Aorta (tissue), 5 donors: ENCODE data around the gene NRM. TPM values are rescaled to one million over a fixed set of nuclear protein-coding genes. Genes with fewer than 3 reads are reported as not detected.
"Not testable (repeated sequence)": the region's sequence is repeated elsewhere in the genome, so short reads cannot be mapped to it uniquely, and the experiment has no call there.

ENCODE experiments used
- ATAC-seq: fragments of 200-7000 bp; cut with Tn5 transposase; one replicate; pipeline ENCODE4 v1.9.1; 2022; ENCODE audit warnings: moderate library complexity; ENCODE audit not compliant: low FRiP score
- DNase-seq, 2 donors: peaks; one replicate each; pipeline ENCODE4 v3.0.0-alpha.2; 2020
- H3K27ac ChIP-seq, 2 donors: one replicate each; pipeline ENCODE4 v1.5.1; 2013; ENCODE audit warnings: low read length in 2 of 2, mild to moderate bottlenecking in 2 of 2, moderate library complexity in 2 of 2, control low read depth in 1 of 2, inconsistent platforms in 1 of 2, low read depth in 1 of 2
- H3K27me3 ChIP-seq, 2 donors: one replicate each; pipeline ENCODE4 v1.6.1; 2013; ENCODE audit warnings: control low read depth in 1 of 2, low read length in 1 of 2, mild to moderate bottlenecking in 1 of 2, moderate library complexity in 1 of 2; ENCODE audit not compliant: insufficient read depth in 2 of 2, control insufficient read depth in 1 of 2
- H3K36me3 ChIP-seq, 2 donors: one replicate each; pipeline ENCODE4 v1.6.1; 2013; ENCODE audit warnings: control low read depth in 1 of 2, low read length in 1 of 2, mild to moderate bottlenecking in 1 of 2; ENCODE audit not compliant: insufficient read depth in 2 of 2, control insufficient read depth in 1 of 2
- H3K4me1 ChIP-seq, 2 donors: one replicate each; pipeline ENCODE4 v1.6.1; 2013; ENCODE audit warnings: low read length in 2 of 2, control low read depth in 1 of 2, mild to moderate bottlenecking in 1 of 2, moderate library complexity in 1 of 2; ENCODE audit not compliant: insufficient read depth in 2 of 2, control insufficient read depth in 1 of 2
- H3K4me3 ChIP-seq, 2 donors: one replicate each; pipeline ENCODE4 v1.5.1; 2013; ENCODE audit warnings: low read length in 2 of 2, control low read depth in 1 of 2, mild to moderate bottlenecking in 1 of 2
- H3K9me3 ChIP-seq: one replicate; pipeline ENCODE4 v1.6.1; 2013; ENCODE audit warnings: mild to moderate bottlenecking, low read length; ENCODE audit not compliant: control insufficient read depth
- WGBS, 2 donors: extraction: QIAGEN DNeasy Blood & Tissue Kit; methylation state at CpG; one replicate each; pipeline ENCODE4 v1.1.7; 2013; 5-methylcytosine and 5-hydroxymethylcytosine counted together
- intact Hi-C, 2 donors: fragments of 100-400 bp; cut with DNase I; formaldehyde crosslinking; loops; one replicate each; pipeline versions ENCODE4 v1.14.2 to v1.15.0; 2022
- polyA plus RNA-seq, 2 donors: library from polyadenylated mRNA; stranded (reverse); fragments of 200-250 nt; gene quantifications; one replicate each; pipeline ENCODE4 v1.2.3, GENCODE V29; 2013
- total RNA-seq, 2 donors: library from RNA; stranded (reverse); fragmentation: NEBNext Ultra II Directional; extraction: Animal tissue kit (Norgen Biotek cat#: 25700); gene quantifications; one replicate each; pipeline ENCODE4 v1.2.1, GENCODE V29; 2021
- donor health status: healthy with polysubstance abuse.
- donor health status: Bipolar disorder and iron deficiency.
- donor health status: DM: no; HTN: no; CAD: no.
- donor health status: DM: no; HTN: no; CAD: no.
- donor health status: DM: yes; HTN: yes; CAD: no.

The NRM gene
- total and polyA plus RNA-seq, 4 donors, result 5.6 to 19.6 (median 14.0) TPM

DNA sequence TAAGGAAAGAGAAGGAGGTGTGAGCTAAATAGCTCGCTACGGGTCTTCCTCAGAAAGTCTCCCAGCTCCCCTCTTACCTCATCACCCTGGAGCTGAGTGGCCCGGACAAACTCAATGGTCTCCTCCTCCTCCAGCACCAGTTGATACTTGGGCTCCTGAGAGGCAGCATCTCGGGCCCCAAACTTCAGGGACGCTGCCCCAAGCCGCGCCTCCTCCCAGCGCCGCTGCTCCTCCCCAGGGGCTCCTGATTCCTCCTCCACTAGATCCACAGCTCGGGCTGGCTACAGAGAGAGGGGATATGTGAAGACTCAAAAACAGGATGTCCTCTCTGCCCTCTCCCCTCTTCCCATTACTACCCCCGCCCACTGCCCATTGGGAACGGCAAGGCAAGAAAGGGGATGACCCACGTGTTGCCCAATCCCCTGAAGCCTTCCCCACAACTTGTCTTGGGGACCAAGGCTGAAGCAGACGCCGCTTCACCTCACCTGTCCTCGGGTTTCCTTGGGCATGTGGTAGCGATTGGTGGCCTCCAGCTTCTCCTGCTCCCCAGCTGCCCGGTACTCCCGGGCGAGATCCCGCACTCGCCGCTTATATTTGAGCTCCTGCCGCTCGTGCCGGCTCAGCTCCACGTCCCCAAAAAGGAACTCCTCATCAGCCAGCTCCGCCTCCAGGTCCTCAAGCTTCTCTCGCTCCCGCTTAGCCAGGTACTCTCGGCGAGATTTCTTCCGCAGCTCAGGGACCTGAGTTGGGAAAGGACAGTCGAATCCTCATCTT lies 25.6 kb downstream of the NRM start:
- H3K4me1 ChIP-seq, result no peaks in the 10 kb centered on the region
- 91 to 92% methylated on average over 34 of the region's 34 CpGs for WGBS, 2 donors
- H3K4me3 ChIP-seq, result no peak overlapping the region
- no peaks in the 10 kb centered on the region for H3K27me3 ChIP-seq
- ATAC-seq (no peak), DNase-seq (no peak)
- intact Hi-C loops, result no loop called here
- no peak overlapping the region for H3K27ac ChIP-seq
- H3K9me3 ChIP-seq, result no peaks in the 10 kb centered on the region
- peaks cover 11 to 13% of the 10 kb centered on the region in 2 donors for H3K36me3 ChIP-seq

DNA sequence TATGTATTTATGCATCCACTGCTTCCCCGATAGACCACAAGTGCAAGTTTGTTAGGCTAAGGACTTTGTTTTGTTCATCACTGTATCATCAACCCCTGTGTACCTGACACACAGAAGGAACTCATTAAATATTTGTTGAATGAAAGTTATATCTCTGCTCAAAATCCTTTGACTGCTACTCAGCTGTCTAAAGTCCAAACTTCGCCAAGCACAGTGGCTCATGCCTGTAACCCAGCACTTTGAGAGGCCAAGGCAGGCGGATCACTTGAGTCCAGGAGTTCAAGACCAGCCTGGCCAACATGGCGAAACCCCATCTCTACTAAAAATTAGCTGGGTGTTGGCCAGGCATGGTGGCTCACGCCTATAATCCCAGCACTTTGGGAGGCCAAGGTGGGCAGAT lies 32.9 kb downstream of the NRM start:
- intact Hi-C loops, ATAC-seq, H3K27ac ChIP-seq, H3K4me3 ChIP-seq, H3K27me3 ChIP-seq, H3K4me1 ChIP-seq, H3K9me3 ChIP-seq, DNase-seq: not testable (repeated sequence)
- peaks cover 9 to 15% of the 10 kb centered on the region in 2 donors for H3K36me3 ChIP-seq
- 89 to 93% methylated on average over 5 of the region's 5 CpGs for WGBS, 2 donors

DNA sequence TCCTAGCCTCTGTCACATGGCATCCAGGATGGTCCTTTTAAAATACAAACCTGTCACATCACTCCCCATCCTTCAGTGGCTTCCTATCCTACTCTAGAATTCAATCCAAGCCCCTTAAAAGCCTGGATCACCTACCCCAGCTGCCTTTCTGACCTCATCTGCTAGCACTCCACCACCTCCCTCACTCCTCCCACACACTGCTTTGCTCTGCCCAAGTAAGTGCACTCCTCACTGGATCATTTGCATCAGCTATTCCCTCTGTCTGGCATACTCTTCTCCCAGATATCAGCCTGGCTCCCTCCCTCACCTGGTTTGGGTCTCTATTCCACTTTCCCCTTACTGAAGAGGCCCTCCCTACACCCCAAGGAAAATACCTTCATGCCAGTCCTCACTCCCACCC lies 33.3 kb downstream of the NRM start:
- Histone ChIP-seq H3K4me1 (no peaks in the 10 kb centered on the region), H3K4me3 (no peak overlapping the region), H3K36me3 (peaks cover 4 to 15% of the 10 kb centered on the region in 2 donors), H3K27me3 (no peaks in the 10 kb centered on the region), H3K9me3 (no peaks in the 10 kb centered on the region), H3K27ac (no peak overlapping the region)
- ATAC-seq (no peak), DNase-seq (no peak)
- intact Hi-C loops, result no loop called here

DNA sequence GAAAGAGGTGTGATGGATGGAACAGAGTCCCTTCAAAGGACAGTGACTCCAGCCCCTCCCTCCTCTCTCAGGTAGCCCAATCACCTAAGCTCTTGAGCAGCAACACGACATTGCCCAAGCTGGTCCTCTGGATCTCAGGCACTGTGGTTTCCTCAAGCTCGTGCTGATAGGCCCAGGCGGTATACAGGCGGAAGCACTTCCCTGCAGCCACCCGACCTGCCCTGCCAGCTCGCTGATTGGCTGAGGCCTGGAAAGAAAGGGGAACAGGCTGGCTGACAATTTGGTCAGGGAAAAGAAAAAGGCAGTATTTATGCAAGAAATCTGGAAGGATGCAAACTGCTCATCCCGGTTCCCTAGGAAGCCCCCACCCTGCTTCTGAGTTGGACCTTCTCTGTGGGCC lies 34.3 kb downstream of the NRM start:
- no peak overlapping the region for H3K27ac ChIP-seq
- H3K36me3 ChIP-seq, result peaks cover 2 to 11% of the 10 kb centered on the region in 2 donors
- 81 to 90% methylated on average over 7 of the region's 7 CpGs for WGBS, 2 donors
- H3K27me3 ChIP-seq, result no peaks in the 10 kb centered on the region
- DNase-seq (peak in 1 of 2 donors; percentile 74), ATAC-seq (no peak)
- intact Hi-C loops, result no loop called here
- no peak overlapping the region for H3K4me3 ChIP-seq
- no peaks in the 10 kb centered on the region for H3K9me3 ChIP-seq
- H3K4me1 ChIP-seq, result no peaks in the 10 kb centered on the region

DNA sequence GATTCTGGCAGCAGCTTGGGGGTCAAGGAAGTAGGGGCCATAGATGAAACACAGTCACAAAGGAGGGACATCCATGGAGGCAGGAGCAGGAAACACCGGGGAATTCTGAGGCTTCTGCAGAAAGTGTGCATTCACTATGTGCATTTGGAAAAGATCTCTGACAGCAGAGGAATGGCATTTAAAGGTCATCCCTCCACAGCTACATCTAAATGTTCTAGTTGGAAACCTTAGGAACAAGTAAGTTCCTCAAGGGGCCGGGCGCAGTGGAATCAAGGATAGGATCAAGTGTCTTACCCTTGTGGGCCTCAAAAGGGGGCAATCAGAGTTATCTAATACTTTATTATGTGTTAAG lies 35.1 kb downstream of the NRM start:
- intact Hi-C loops, result no loop called here
- Histone ChIP-seq H3K27me3 (no peaks in the 10 kb centered on the region), H3K27ac (no peak overlapping the region), H3K9me3 (no peaks in the 10 kb centered on the region), H3K4me1 (no peaks in the 10 kb centered on the region), H3K4me3 (no peak overlapping the region), H3K36me3 (peaks cover 2 to 10% of the 10 kb centered on the region in 2 donors)
- 94 to 97% methylated on average over 3 of the region's 3 CpGs for WGBS, 2 donors
- ATAC-seq, result no peak
- no peak for DNase-seq

DNA sequence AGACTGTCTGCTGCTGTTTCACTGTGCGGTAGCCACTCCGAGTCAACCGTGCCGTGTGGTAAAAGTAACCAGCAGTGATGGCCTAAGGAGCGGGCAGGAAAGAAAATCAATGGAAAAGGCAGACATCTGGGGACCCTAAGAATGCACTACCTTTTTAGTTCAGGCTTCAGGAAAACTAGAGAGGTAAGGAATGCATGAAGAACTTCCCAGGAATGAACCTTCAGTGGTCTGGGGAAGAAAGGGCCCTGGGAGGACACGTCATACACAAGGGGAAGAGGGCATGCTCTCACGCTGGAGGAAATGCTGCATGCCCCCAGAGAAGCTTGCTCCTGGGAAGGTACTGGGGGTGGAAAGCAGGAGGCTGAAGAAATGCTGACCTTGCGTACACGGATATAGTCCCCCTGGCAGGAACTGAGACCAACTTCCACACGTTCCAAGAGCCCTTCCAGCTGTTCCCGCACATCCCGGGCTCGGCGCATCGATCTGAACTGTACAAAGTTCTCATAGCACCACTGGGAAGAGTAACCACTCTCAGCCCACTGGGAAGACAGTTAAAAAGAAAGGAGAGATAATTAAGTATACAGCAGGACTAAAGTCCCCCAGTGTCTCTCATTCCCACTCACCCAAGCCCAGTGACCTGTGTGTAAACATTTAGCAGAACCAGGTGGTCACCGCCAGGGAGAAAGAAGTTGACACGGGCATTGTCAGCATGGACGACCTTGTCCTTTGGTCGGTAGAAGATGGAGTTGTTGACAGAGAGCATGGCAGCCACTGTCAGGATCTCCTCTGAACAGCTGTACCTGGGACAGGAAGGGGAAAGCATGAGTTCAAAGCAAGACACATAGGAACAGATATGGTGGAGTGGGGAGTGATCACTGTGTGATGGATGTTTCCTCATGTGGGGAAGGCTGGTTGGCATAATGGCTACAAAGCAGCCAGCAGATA lies 35.7 kb downstream of the NRM start:
- WGBS, 2 donors, result 89 to 94% methylated on average over 19 of the region's 19 CpGs
- no peaks in the 10 kb centered on the region for H3K4me1 ChIP-seq
- intact Hi-C loops, result no loop called here
- H3K27ac ChIP-seq, result no peak overlapping the region
- no peak overlapping the region for H3K4me3 ChIP-seq
- H3K27me3 ChIP-seq, result no peaks in the 10 kb centered on the region
- H3K9me3 ChIP-seq, result no peaks in the 10 kb centered on the region
- peaks cover 2 to 10% of the 10 kb centered on the region in 2 donors for H3K36me3 ChIP-seq
- DNase-seq (no peak), ATAC-seq (no peak)

DNA sequence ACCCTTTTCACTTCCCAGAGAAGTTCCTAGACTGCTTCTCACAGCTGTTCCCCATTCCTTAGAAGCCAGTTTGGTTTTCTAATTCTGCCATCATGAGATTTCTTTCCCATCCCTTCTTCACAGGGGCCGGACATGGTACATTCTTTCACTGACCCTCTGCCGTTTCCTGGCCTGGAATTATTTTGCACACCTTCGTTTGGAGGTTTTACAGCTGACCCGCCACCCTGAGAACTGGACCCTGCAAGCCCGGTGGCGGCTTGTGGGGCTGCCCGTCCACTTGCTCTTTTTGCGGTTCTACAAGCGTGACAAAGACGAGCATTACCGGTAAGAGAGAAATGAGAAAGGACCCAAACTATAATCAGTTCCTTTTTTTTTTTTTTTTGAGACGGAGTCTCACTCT lies 39.6 kb downstream of the NRM start:
- ATAC-seq, result no peak
- no peak overlapping the region for H3K27ac ChIP-seq
- no peaks in the 10 kb centered on the region for H3K4me1 ChIP-seq
- 87 to 91% methylated on average over 12 of the region's 12 CpGs for WGBS, 2 donors
- intact Hi-C loops, result no loop called here
- no peaks in the 10 kb centered on the region for H3K9me3 ChIP-seq
- no peaks in the 10 kb centered on the region for H3K27me3 ChIP-seq
- no peak overlapping the region for H3K4me3 ChIP-seq
- DNase-seq, result no peak
- peaks cover 0 to 2% of the 10 kb centered on the region in 2 donors for H3K36me3 ChIP-seq

DNA sequence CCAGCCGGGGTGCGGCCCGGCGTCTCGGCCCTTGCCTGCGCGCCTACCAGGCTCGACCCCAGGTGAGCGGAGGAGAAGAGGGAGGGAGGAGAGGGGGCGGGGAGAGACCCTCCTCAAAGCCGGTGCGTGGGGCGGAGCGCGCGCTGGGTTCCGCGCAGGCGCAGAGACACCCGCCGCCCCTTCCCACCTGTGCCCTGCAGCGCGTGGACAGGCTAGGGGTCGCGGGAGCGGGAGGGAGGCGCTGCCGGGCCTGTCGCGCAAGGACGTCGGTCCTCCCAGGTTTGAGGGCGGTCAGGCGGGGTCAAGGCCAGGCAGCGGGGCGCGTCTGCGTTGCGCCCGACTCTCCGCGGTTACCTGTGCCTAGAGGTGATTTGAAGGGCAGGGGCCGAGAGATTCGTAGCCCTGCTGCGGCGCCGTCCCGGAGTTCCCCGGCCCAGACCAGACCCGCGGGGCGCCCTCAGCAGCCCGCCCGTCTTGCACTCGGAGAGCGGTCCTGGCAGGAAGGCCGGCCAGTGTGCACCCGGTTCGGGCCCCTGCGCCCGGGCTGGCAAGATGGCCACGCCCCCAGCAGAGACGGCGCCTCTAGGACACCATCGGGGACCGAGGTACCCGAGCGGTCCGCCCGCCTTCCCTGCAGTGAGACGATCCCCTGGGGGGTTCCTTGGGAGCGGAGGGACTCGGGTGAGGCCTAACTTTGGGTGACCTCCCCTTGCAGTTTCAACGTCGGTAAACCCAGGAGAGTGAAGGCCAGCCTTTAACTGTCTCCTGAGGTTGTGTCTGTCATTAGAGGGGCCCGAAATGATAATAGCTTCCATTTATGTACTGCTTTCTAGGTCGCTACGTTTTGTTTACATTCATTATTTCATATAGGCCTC lies 43.3 kb downstream of the NRM start:
- H3K4me1 ChIP-seq, result no peaks in the 10 kb centered on the region
- no peaks in the 10 kb centered on the region for H3K36me3 ChIP-seq
- H3K9me3 ChIP-seq, result no peaks in the 10 kb centered on the region
- ATAC-seq (peak; percentile 83), DNase-seq (peak; percentile 85 to 91)
- intact Hi-C loops, result no loop called here
- peak overlapping the region; percentile 63 to 88 for H3K4me3 ChIP-seq
- H3K27me3 ChIP-seq, result no peaks in the 10 kb centered on the region
- 1% methylated on average over 50 to 78 of the region's 78 CpGs for WGBS, 2 donors
- H3K27ac ChIP-seq, result peak overlapping the region; percentile 7 to 46
